Measurements from ENCODE around the gene BMP7.

The BMP7 gene

DNA sequence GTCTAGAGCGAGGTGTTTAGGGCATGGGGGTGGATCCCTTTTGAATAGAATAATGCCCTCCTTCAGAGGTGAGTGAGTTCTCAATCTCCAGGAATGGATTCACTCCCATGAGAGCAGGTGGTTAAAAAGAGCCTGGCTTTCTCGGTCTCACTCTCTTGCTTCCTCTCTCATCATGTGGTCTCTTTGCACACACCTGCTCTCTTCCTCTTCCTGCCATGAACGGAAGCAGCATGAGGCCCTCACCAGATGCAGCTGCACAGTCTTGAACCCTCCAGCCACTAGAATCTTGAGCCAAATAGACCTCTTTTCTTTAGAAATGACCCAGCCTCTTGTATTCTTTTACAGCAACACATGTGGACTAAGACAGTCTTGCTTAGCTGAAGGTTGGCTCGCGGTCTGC lies 119.3 kb downstream of the BMP7 start:
- DNase-seq (ENCODE audit: low read depth in 3 of 3): no peak

DNA sequence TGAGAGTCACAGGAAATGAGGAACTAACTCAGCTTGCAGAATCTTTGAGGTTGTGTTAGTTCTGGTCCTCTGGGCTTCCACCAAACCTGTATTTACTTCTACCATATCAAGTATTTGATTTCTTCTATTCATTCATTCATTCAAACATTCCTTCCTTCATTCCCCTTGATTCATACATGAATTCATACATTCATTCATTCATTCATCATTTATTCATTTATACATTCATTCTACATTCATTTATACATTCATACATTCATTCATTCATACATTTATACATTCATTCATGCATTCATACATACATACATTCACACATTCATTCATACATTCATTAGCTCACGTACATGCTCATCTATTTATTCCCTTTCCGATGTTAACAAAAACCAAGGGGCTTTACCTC lies 120.3 kb downstream of the BMP7 start:
- no peak for DNase-seq (ENCODE audit: low read depth in 3 of 3)

DNA sequence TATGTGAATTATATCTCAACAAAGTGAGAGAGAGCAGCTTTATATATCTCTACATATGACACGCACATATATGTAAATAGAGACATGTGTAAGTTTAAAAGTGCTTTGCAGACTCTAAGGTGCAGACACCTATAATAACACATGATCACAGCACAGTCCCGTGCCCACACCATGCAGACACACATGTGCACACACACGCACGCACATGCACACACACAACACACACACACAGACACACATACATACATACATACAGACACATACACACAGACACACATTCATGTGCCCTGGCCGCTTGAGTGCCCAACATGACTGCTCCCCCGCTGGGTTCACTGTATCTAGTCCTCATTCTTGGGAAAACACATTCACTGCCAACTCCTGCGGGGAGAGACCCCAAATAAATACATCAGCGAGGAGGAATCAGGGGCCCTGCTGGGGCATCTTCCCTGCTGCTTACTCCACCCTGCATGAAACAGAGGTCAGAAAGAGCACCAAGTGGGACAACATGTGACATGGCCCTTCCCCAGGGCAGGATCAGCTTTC lies 121.3 kb downstream of the BMP7 start:
- no peak for DNase-seq (ENCODE audit: low read depth in 3 of 3)

DNA sequence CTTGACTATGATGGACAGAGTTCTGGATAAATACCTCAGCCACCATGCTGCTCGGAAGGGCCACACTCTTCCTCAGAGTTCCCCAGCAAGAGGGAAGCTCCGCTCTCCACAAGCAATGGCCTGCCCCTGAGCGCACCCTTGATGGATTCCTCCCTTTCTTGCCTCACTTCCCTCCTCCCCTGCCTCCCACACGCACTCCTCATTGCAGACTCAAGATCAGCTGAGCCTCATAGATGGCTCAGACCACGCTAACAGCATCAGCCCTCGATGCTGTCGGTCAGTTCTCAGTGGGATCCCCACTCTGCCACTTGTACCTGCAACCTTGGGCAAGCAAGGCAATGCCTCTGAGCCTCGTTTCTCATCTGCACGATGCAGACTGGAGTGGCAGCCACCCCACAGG lies 123.3 kb downstream of the BMP7 start:
- no peak for DNase-seq (ENCODE audit: low read depth in 3 of 3)

DNA sequence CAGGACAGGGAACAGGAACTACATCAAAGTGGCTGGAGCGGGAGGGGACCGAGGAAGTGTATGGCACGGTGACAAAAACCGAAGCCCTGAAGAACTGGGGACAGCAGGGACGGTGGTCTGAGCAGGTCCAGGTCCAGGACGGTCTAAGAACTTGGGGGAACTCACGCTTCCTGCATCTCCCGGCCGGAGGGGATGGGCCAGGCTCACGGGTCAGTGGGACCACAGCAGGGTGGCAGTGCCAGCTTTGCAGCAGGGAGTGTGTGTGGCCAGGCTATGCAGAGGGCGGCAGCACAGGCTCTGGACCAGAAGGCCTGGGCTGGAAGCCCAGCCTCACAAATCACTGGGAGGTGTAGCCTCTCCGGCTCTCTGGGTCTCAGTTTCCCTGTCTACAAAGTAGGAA lies 123.8 kb downstream of the BMP7 start:
- DNase-seq (ENCODE audit: low read depth in 3 of 3): no peak

DNA sequence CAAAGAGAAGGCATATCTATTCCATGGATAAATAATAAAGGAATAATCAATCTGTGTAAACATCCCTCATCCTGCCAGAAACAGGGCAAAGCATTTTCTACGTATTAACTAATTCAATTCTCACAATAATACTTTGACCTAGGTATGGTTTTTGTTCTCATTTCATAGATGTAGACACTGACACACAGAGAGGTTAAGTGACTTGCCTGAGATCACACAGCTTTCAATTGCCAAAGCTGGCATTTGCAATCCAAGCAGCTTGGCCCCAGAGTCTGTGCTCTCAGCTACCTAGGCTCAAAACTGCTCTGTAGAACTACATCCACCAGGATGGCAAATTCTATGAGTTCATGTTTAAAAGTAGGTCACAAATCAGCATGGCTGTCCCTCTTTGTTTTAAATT lies 124.9 kb downstream of the BMP7 start:
- no peak for DNase-seq (ENCODE audit: low read depth in 3 of 3)

DNA sequence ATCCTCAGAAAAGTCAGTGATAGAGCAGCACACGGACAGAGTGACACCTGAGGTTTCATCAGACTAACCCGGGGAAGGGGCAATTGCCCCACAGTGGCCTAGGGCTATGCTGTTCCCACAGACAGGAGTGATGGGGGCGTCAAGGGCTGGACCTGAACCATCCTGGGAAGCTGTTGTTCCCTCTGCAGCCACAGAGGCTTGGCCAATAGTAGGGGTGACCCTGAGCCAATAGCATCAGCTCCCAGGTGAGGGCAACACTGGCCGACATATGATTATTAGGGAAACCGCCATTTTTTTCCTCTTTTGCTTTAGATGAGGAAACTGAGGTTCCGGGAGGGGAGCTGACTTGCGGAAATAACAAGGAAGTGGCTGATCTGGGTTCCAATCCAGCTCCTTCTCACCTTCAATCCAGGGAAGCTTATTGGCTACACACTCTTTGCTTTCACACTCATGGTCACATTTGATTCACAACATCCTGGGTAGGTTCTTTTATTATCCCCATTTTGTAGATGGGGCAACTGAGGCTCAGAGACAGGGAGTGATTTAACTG lies 126.0 kb downstream of the BMP7 start:
- no peak for DNase-seq (ENCODE audit: low read depth in 3 of 3)

DNA sequence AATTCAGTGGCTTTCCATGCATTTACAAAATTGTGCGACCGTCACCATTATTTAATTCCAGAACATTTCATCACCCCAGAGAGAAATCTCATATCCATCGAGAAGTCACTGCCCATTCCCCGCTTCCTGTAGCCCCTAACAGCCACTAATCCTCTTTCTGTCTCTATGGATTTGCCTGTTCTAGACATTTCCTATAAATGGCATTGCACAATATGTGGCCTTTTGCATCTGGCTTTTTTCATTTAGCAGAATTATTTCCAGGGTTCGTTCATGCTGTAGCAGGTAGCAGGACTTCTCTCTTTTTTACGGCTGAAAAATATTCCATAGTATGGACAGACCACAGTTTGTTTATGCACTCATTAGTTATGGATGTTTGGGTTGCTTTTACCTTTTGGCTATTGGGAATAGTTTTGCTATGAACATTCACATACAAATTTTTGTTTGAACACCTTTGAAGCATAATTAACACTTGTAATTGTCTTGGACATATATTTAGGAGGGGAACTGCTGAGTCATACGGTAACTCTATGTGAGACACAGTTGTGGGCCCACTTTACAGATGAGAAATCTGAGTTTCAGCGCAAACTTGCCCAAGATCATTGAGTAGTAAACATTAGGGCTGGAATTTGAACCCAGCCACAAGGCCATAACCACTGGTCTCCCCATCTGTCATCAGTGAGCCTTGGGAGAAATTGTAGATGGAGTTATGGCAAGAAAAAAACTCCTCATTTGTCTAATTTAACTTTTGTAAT lies 126.9 kb downstream of the BMP7 start:
- DNase-seq (ENCODE audit: low read depth in 3 of 3): no peak

DNA sequence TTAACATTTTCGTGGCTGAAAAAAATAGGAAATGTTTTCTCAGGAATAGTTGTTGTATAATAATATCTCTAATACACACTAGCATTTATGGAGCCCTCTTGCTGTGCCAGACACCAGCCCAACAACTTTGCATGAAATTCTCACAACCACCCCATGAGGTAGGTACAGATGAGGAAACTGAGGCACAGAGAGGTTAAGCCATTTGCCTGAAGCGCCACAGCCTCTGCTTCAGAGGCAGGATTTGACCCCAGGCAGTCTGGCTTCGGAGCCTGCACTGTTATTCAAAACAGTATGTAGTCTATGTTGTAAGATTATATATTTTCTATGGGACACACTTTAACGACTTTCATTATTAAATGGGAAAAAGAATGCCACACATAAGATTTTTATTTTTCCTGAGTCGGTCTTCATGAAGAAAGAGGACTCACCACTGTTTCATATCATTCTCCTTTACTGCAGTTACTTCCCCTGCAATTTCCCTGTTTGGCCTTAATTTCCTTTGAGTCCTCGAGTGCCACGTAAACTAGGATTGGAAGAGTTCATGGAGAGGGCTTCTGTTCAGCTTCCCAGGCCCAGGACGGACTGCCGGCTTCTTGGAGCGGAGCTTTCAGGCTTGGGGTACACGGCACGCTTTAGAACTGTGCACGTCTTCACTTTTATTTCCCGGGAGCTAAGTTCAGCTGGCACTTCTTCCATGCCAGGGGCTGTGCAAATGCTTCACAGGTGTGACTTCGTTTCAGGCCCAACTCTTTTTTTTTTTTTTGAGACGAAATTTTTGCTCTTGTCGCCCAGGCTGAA lies 128.0 kb downstream of the BMP7 start:
- DNase-seq (ENCODE audit: low read depth in 3 of 3): no peak

DNA sequence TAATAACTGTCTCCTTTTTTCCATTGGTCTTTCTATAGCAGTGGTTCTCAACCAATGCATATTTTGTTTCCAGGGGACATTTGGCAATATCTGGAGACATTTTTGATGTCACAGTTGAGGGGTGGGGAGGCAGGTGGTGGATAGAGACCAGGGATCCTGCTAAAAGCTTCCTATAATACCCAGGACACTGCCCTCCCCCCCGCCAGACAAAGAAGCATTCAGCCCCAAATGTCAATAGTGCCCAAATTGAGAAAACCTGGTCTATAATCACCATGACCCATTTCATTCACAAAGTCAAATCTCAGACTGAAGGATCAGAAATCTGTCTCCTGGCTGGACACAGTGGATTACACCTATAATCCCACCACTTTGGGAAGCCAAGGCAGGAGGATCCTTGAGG lies 128.8 kb downstream of the BMP7 start:
- DNase-seq (ENCODE audit: low read depth in 3 of 3): no peak

DNA sequence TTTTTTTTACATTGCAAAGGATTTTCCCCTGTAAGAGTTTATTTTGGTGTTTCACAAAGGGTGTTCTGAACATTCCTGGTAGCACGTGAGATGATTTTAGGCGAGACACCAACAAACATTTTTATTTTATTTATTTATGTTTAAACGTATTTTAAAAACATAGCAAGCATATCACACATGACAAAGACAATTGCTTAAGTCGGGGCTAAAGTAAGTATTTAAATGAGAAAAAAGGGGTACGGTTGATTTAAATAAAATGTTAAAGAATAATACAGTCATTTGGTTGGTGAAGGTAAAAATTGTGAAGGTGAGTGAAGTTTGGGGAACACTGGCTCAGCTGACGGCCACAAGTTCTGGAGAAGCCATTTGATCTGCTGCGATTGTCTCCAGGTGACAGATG lies 129.7 kb downstream of the BMP7 start:
- no peak for DNase-seq (ENCODE audit: low read depth in 3 of 3)

DNA sequence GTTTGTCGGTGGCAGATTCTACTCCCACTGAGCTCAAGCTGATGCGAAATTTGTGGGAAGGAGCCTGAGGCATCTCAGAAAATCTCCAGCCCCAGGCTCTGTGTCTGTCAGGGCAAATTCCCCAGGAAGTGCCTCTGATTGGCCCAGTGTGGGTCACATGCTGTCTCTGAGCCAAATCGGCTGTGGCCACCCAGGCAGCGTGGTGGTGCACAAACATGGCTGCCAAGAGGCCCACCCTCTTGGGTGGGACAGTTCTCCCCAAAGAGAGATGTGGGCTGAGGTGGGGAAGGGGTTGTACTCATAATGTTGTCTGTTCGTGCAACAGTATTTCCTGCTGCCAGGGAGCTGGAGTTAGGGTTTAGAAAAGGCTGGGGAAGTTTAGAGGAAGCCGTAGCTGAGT lies 130.6 kb downstream of the BMP7 start:
- DNase-seq (ENCODE audit: low read depth in 3 of 3): no peak

DNA sequence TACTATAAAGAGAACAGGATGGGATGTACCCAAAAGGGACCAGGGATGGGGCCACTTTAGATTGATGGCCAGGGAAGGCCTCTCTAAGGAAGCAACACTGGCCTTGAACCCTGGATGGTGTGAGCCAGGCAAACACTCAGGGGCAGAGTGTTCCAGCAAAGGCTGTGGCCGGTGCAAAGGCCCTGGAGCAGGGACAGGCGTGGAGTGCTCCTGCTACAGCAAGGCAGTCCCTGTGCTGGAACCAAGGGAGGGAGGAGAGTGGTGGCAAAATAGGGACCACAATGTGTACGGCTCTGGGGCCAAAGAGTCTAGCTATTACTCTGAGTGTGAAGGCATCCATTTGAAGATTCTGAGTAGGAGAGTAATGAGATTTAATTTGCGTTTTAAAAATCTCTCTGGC lies 131.6 kb downstream of the BMP7 start:
- DNase-seq (ENCODE audit: low read depth in 3 of 3): no peak

DNA sequence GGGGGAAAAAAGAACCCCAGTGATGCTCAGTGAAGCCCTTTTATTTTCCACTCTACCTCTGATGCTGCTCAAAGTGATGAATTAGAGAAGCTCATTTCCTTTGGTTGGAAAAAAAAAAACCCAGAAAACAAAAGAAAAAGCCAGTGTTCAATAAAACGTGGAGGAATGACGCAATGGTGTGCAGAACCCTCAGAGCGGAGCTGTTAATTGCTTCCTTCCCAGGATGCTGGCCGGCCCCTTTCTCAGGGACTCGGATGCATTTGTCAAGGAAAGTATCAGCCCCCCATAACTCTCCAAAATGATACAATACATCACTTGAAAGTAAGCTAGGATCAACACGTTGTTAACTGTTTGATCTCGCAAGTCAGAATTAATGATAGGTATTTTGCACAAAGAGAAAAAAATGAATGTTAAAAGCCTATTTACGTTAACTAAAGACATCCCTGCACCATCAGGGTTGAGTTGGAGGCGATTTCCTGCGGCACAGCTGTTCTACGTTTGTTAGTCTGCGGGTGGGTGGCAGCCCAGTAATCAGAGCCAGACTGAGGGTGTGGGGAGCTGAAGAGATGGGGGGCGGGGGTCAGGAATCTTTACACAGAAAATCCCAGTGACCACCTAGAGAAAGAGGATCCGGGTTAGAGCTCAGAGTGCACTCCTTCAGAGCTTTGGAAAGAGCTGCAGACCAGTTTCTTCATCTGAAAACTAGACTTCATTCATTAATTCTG lies 132.4 kb downstream of the BMP7 start:
- no peak for DNase-seq (ENCODE audit: low read depth in 3 of 3)

DNA sequence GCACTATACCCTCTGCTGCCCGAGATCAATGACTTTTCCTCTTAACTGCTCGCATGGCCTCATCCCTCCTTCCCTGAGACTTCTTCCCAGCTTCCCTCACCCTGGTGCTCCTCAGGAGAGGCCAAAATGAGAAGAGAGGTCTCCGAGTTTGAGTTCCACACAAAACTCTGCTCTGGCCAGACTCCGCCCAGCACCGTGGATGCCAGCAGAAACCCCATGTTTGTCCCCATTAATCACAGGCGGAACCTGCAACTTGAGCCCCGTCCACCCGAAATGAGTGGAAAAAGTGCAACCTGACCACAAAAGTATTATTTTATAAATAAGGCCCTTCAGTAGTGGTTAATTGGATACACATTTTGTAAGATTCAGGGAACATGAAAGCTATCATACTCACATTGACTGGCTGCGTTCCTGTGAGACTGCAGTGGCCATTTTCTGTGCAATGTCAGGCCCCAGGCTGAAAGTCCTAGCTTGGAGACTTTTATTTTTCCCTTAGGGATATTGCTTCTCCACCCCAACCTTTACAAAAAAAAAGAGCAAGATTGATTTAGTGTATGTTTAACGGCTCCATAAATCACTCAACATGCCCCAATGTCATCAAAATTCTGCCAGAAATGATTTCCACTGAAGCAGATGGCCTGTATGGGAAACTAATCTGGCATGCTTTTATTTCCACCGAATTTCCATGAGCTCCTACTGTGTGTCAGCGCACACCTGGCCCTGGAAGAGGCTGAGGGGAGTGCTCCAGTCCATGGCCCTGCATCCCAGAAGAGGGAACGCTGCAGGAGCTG lies 134.6 kb downstream of the BMP7 start:
- no peak for DNase-seq (ENCODE audit: low read depth in 3 of 3)

DNA sequence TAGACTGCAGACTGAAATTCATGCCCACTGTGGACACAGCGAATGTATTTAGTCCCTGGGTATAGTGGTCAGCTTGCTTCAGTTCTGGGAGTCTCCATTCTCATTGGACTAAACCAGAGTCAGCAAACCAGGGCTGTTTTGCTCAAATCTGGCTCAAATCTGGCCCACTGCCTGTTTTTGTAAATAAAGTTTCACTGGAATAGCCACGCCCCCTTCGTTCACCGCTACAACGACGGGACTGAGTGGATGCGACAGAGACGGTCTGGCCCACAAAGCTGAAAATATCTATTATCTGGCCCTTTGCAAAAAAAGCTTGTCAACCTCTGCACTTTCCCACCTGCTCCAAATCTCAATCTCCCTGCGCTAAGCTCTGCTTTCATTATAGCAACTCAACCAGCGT lies 135.4 kb downstream of the BMP7 start:
- no peak for DNase-seq (ENCODE audit: low read depth in 3 of 3)

DNA sequence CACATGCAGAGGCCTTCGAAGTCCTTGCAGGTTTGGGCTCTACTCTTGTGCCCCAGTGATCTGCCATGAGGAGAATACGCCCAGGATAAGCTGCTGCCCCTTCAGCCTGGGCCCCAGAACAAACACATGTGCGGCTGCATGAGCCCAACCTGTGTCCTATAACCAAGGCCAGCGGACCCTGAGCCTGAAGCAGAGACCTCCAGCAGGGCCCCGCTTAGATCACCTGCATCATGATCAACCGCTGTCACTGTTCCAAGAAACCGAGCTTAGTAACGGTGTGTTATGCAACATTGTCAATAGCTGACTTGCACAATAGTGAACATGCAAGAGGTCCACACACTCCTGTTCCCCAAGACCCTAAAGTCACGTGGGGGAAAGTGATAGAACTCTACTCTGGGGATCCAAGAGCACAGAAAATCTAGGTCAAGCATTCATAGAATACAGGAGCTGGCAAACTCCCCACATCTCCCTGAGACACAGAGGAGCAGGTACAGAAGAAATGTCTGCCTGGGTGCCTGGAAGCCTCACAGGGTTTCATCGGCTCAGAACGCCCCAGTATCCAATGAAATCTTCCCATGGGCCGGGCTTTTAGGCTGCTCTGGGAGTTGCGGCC lies 136.2 kb downstream of the BMP7 start:
- no peak for DNase-seq (ENCODE audit: low read depth in 3 of 3)

DNA sequence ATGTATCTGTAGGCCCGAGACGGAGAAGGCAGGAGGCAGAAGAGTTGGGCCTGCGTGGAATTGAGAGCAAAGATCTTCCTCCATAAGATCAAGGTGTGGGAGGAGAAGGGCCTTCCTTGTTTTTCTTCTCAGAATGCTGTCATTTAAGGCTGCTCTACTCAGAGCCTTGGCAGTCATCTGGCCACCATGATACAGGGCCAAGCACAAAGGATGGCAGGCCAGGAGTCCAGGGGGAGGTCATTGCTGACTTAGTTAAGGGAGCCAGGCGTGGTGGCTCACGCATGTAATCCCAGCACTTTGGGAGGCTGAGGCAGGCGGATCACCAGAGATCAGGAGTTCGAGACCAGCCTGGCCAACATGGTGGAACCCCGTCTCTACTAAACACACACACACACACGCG lies 137.1 kb downstream of the BMP7 start:
- no peak for DNase-seq (ENCODE audit: low read depth in 3 of 3)

DNA sequence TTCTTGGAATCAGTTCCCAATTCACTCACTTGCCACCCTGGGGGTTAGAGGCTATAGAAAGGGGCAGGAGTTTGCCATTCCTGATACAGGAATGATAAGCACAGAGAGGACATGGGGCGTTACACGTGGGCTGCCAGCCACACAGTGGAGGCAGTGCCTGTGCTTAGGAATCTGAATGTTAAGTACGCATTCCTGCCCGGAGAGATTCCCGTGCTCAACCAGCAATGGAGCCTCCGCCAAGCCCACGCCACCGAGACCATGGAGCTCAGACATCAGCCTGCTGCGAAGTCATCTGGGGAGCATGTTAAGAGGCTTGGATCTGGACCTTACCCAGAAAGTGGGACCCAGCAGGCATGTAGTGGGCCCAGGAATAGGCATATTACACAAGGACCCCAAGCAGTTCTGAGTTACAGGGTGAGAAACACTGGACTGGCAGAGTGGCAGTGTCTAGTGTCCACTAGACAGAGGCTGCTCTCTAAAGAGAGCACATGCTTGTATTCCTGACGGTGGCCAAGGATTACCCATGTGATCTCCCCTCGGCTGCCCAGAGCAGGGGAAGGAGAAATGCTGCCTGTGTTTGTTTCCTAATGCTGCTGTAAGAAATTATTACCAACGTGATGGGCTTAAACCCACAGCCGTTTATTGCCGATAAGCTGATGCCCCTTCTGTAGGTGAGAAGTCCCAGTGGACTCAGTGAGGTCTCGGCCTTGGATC lies 138.2 kb downstream of the BMP7 start:
- no peak for DNase-seq (ENCODE audit: low read depth in 3 of 3)

DNA sequence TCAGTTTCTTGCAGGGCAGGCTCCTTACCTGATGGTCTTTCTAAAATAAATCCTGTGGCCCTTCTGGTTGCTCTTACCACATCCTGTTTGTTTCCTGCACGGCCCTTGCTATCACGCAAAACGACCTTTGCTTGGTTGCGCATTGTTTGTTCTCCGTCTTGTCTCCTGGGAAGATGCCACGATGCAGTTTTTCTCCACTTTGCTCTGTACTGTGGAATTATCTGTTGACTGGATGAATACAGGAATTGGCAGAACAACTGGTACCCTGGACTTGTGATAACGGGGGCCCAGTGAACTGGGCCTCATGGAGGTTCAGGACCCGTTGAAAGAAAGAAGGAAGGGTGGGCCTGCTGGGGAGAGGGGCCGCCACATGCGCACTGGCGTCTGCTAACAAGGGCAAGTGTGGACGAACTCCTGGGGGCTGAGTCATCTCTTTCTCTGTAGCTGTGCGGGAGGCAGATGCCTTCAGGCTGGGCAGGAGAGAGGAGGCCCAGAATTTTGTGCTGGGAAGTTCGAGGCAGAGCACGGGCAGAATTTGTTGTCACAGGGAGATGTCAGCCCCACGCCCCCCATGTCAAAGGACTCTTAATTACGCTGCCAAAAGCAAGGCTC lies 139.9 kb downstream of the BMP7 start:
- DNase-seq (ENCODE audit: low read depth in 3 of 3): no peak

All from stimulated activated CD4-positive, alpha-beta T cell treated with anti-CD3 and anti-CD28 coated beads, TNF-alpha, amount 100 ng/mL, for 48 hours (primary cell).